ENCODE data around the gene SMYD3.

DNA sequence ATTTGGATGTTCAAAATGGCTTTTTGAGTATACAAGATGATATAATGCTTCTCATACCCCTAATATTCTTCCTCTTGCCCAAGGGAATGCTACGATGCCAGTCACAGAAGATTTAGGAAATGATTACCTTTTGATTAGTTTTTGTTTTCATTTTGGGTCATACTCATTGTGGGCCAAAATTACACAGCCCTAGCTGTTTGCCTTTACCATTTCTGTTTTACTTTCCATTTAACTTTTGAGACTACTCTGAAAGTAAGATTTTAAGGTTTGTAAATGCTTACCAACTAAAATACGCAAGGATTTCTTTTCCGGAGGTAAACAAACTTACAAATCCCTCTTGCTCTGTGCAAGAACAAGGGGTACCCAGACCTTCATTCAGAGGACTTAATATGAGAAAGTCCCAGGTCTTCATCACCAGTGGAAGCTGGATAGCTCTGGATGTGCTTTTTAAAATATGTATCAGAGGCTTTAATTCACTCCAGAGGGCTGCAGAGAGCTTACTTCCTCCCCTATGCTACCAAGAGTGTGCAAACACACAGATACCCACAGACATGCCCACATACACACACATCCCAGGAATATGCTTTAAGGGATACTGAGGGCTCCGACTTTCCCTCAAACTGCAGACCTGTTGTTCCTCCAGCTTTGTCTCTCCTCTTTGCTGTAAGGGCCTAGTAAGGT lies 631.4 kb downstream of the SMYD3 start:
- TF ChIP-seq CTCF (IDR thresholded peaks at IDR 0.05), result no peak
- no peak for TF ChIP-seq POLR2A (IDR thresholded peaks at IDR 0.05)

Data from heart left ventricle (tissue), 13 donors.